HG03060 (cell line): ENCODE results near the gene ISOC2.
"Not testable (repeated sequence)": the region's sequence is repeated elsewhere in the genome, so short reads cannot be mapped to it uniquely, and the experiment has no call there.

Source experiments
- ATAC-seq: cut with Tn5 transposase; IDR thresholded peaks from one replicate; pipeline ENCODE4 v1.9.1; 2021; ENCODE audit warnings: low read depth, moderate number of reproducible peaks; ENCODE audit not compliant: unreplicated experiment

The ISOC2 gene

DNA sequence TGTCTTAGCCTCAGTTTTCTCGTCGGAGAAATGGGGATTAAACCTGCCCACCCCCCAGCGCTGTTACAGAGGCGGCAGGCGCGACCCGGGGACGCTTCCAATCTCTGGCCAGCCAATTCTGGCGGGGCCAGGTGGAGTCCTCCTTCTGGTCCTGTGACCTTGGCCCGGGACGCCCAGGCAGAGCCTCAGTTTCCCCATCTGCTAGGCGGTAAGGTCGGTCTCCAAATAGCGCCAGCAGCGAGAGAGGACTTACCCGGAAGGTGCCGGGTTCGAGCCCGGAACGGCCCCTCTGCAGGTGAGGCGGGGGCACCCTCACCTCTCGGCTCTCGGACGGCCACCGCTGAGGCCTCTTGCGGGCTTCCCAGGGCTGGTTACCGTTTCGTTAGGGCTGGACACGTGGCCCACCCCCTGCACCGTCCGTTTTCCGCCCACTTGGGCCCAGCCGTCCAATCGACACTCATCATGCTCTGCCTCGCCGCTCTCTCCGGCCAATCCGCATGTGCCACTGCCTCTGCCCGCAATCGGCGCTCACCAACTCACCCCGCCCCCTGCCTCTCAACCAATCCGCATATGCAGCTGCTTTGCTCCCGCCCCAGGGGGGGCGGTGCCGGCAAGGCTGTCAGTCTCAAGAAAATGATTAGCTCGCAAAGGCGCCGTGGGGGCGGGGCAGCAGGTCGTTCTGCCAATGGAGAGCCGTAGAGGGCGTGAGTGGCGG, at the start of gene ISOC2:
TSS of gene ISOC2 (minus strand) at position 384 of the 715 bp plus-strand sequence. CDS start 5,156 bp downstream, outside the sequence.
- peak; percentile 76 for ATAC-seq

- no peak for ATAC-seq
Measured at GRCh38 chr19:55508120-55508519, 46.7 kb upstream of the ISOC2 start.

- no peak for ATAC-seq
Measured at GRCh38 chr19:55504981-55505380, 43.5 kb upstream of the ISOC2 start.

DNA sequence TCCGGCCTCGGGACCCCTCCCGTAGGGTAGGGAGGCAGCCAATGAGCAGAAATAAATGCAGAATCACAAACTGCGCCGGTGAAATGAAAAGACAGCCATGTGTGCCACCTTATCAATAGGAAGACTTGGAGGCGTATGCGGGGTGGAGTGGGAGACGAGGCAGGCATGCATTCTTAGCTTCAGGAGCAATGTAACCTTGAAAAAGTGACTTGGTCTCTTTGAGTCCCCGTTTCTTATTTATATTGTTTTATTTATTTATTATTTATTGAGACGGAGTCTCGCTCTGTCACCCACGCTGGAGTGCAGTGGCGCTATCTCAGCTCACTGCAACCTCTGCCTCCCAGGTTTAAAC, 42.8 kb upstream of the ISOC2 start:
- ATAC-seq: no peak

DNA sequence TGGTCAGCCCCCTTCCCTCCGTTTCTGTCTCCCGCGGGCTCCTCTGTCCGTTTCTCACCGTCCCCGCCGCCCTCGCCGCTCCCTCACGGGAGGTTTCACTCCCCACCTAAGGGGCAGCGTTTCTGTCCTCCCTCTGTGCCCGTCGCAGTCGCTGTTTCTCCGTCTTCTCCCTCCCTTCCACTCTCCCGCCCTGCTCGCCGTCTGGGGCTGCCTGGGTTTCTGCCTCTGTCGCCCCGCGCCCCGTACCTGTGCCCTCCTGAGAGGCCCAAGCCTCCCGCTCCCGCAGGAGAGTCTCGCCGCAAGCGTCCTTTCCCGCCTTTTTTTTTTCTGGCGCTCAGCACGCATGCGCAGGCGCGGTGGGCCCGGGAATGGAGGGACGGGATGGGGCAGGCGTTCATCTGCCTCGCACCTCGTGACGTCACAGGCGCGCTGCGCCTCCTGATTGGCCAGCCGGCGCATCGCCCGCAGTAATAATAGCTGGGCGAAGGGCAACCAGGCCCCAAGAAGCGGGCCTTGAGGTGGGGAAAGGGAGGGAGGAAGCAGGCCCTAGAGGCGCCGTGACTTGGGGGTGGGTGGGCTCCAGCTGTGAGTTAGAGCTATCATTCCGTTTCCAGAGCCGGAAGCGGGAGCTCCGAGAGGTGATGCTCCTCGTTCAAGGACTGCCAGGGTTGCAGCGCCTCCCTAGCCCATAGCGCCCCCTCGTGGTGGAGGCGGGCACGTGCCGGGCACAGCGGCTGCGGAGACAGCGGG, 42.2 kb upstream of the ISOC2 start:
- ATAC-seq: no peak

GRCh38 chr19:55503157-55503501, 41.7 kb upstream of the ISOC2 start:
- ATAC-seq: no peak

- no peak for ATAC-seq
Measured at GRCh38 chr19:55502197-55502952, 40.9 kb upstream of the ISOC2 start.

GRCh38 chr19:55500368-55500952, 39.0 kb upstream of the ISOC2 start:
- ATAC-seq: no peak

DNA sequence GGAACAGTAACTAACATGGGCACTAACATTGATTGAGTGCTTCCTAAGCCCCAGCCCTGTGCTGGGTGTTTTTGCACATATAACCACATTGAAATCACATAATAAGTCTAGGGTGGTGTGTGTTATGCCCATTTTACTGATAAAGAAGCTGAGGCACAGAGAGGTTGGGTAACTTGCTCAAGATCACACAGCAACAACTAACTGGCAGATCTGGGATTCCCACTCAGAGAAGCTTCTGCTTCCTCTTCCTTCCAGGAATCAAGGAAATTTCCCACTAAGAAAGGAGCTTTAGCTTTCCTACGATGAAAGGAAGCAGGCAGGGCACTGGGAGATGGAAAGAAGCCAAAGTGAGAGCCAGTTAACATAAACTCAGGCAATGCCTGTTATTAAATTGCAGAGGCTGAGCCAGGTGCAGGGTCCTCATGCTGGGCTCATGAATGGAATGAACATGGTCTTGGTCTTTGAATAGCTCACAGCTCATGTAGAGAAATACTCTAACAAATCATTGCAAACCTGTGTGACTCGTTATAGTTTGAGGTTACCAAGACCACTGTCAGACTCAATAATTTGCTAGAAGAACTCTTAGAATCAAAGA, 36.9 kb upstream of the ISOC2 start:
- ATAC-seq: no peak

DNA sequence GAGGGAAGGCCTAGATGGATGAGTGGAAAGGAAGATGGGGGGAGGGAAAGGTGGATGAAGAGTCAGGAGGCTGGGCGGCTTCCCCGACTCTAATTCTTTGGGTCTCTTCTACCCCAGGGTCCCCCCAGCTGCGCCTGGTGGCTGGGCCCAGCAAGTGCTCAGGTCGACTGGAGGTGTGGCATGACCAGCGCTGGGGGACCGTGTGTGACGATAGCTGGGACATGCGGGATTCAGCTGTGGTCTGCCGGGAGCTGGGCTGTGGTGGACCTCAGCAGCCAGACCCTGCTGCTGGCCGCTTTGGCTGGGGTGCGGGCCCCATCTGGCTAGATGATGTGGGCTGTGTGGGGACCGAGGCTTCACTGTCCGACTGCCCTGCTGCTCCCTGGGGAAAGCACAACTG, 36.3 kb upstream of the ISOC2 start:
- ATAC-seq: no peak

GRCh38 chr19:55496820-55497219, 35.4 kb upstream of the ISOC2 start:
- ATAC-seq: not testable (repeated sequence)

GRCh38 chr19:55495646-55496349, 34.4 kb upstream of the ISOC2 start:
- ATAC-seq: no peak

DNA sequence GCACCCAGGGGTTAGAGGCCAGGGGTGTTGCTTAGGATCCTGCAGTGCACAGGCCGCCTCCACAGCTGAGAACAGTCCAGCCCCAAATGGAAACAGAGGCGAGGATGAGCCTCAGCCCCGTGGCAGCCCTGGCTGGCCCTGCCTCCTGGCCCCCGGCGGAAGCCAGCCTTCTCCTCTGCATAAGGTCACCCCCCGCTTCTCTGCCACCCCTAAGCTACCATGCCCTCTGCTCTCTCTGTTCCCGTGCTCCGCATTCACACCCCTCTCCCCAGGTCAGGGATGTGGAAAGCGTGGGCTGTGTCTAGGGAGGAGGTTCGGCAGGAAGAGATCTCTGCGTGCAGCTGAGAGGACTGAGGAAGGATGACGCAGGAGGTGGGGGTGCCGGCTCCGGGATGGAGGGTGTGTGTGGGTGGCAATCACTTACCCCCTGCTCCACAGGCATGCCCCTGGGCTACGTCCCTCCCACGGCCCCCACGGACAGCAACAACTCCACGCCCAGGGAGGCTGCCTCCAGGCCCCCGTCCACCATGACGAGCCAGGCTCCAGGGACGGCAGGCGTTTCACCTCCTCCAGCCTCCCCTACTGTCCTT, 32.8 kb upstream of the ISOC2 start:
- no peak for ATAC-seq

DNA sequence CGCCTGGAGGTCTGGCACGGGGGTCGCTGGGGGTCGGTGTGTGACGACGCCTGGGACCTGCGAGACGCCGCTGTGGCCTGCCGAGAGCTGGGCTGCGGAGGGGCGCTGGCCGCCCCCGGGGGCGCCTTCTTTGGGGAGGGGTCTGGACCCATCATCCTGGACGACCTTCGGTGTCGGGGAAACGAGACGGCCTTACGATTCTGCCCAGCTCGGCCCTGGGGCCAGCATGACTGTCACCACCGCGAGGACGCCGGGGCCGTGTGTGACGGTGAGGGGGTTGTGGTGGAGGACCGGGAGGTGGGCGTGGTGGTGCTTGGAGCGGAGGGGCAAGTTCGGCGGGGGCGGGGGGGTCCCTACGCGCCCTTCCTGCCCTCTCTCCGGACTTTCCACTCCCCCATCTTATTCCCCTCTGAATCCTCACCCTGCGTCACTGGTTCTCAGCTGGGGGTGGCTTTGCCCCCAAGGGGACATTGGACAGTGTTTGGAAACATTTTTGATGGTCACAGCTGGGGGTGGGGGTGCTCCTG, 32.3 kb upstream of the ISOC2 start:
- ATAC-seq: no peak

DNA sequence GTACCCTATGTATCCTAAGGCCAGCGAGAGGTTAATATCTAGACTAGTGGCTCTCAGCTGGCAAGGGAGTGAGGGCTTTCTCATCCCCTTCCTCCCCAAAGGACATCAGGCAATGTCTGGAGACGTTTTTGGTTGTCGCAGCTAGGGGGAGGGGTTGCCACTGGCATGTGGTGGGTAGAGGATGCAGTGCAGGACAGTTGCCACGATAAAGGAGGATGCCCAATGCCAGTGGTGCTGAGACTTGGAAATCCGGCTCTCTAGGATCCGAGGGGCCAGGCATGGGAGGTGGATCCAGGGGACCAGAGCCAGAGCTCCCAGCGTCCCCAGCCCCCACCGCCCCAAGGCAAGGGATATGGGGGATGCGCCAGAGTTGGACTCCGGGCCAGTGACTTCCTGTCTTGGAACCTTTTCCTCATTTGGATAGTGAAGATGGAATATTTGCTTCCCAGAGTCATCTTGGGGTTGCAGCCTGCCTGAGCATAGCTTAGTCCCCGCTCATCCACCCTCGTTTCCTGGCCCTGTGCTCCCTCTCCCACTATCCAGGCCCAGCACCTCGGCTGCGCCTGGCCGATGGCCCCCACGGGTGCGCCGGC, 31.7 kb upstream of the ISOC2 start:
- no peak for ATAC-seq

DNA sequence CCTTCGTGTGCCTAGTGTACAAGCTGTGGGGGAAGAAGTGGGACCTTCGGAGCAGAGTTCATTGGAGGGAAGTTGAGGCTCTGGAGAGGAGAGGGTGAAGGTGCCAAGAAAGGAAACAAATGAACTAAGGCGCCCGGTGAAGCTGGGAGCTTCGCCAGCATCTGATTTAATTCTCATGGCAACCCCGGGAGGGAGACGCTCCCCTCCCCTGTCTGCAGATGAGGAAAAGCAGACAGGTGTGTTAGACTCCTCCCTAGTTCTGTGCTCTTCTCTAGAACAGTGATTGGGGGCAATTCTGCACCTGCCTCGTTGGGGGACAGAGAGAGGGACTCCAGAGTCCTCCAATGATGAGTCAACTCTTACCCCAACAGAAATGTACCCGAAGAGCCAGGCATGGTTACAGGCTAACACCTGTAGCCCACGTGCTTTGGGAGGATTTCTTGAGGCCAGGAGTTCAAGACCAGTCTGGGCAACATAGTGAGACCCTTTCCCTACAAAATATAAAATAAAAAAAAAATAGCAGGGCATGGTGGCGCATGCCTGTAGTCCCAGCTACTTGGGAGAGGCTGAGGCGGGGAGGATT, 31.0 kb upstream of the ISOC2 start:
- ATAC-seq: no peak

- ATAC-seq: no peak
Measured at GRCh38 chr19:55491546-55492360, 30.3 kb upstream of the ISOC2 start.
